GF-D8 (cell line): ENCODE results near the gene HHIP.

Experiments
- DNase-seq: peaks from one replicate; lab custom pipeline; 2025; lab: John Stamatoyannopoulos, UW

Gene HHIP

GRCh38 chr4:144645631-144646522 is at the start of gene HHIP:
HHIP (plus strand) TSS chr4:144646156; CDS start chr4:144646676, 520 bp downstream.
- DNase-seq: no peak

- no peak for DNase-seq
Measured at GRCh38 chr4:144597171-144597570, 48.8 kb upstream of the HHIP start.

- DNase-seq: no peak
Measured at GRCh38 chr4:144599621-144600020, 46.3 kb upstream of the HHIP start.

- no peak for DNase-seq
Measured at GRCh38 chr4:144611850-144612249, 34.1 kb upstream of the HHIP start.

GRCh38 chr4:144614850-144615585 is 30.9 kb upstream of the HHIP start:
- DNase-seq: no peak

GRCh38 chr4:144621681-144622080 is 24.3 kb upstream of the HHIP start:
- no peak for DNase-seq

GRCh38 chr4:144627663-144628076 is 18.3 kb upstream of the HHIP start:
- no peak for DNase-seq

GRCh38 chr4:144633215-144633614 is 12.7 kb upstream of the HHIP start:
- no peak for DNase-seq

GRCh38 chr4:144634978-144635747 is 10.8 kb upstream of the HHIP start:
- DNase-seq: no peak

- no peak for DNase-seq
Measured at GRCh38 chr4:144644368-144645101, 1.4 kb upstream of the HHIP start.

GRCh38 chr4:144645102-144645630 is 790 bp upstream of the HHIP start:
- DNase-seq: no peak

GRCh38 chr4:144646523-144647094 is 653 bp downstream of the HHIP start:
- no peak for DNase-seq

- no peak for DNase-seq
Measured at GRCh38 chr4:144647095-144647561, 1.2 kb downstream of the HHIP start.

GRCh38 chr4:144647590-144647989 is 1.6 kb downstream of the HHIP start:
- no peak for DNase-seq

GRCh38 chr4:144648042-144648441 is 2.1 kb downstream of the HHIP start:
- no peak for DNase-seq

GRCh38 chr4:144649646-144650045 is 3.7 kb downstream of the HHIP start:
- no peak for DNase-seq

- DNase-seq: no peak
Measured at GRCh38 chr4:144650311-144651005, 4.5 kb downstream of the HHIP start.

- no peak for DNase-seq
Measured at GRCh38 chr4:144653781-144654545, 8.0 kb downstream of the HHIP start.

- no peak for DNase-seq
Measured at GRCh38 chr4:144655491-144655890, 9.5 kb downstream of the HHIP start.

- DNase-seq: no peak
Measured at GRCh38 chr4:144656850-144657249, 10.9 kb downstream of the HHIP start.
